Measurements from ENCODE around the gene MAST1. TPM values are rescaled to one million over a fixed set of nuclear protein-coding genes. Genes with fewer than 3 reads are reported as not detected.

MAST1 gene
- total RNA-seq, 1 experiment from 2014 or later, result 0.91 TPM

- BruUV-seq (replicated peaks), result no TSS peak
- no peaks in the 10 kb centered on the region for H3K9me3 Mint-ChIP-seq (ENCODE audit: unreplicated experiment)
- POLR2A ChIA-PET, result no interaction called here
- peaks cover 21% of the 10 kb centered on the region for H3K36me3 Mint-ChIP-seq (ENCODE audit: insufficient read depth, unreplicated experiment)
- Histone ChIP-seq H3K27me3 (replicated peaks; ENCODE audit: control insufficient read depth, insufficient read depth, low read length) (no peaks in the 10 kb centered on the region), H3K9me3 (no peaks in the 10 kb centered on the region), H3K4me3 (ENCODE audit: low read depth, low read length) (peak overlapping the region; percentile 83), H3K36me3 (ENCODE audit: control insufficient read depth, insufficient read depth, low read length) (no peaks in the 10 kb centered on the region; the same call in none of the 2 replicates), H3K4me1 (peaks cover 13% of the 10 kb centered on the region; the same call in 1 of the 2 replicates)
- CTCF ChIA-PET, result interaction anchor here (0.7 kb wide), 1 partner anchor 40 kb away, joined by 3 read pairs; no protein-coding TSS in a partner anchor
- no peaks in the 10 kb centered on the region for H3K27me3 Mint-ChIP-seq (ENCODE audit: insufficient read depth, unreplicated experiment)
- H3K27ac Mint-ChIP-seq (ENCODE audit: unreplicated experiment), result no peak overlapping the region
- intact Hi-C loops (cut with micrococcal nuclease; ENCODE audit: unreplicated experiment), result loop anchor here (5.0 kb wide), 1 partner anchor 37 kb away; the partner anchor contains the start of gene MAST1
- H3K4me1 Mint-ChIP-seq (ENCODE audit: low read depth, unreplicated experiment), result peaks cover 12% of the 10 kb centered on the region
- no peak for DNase-seq
- TF ChIP-seq CTCF (IDR thresholded peaks at IDR 0.05; ENCODE audit: insufficient read depth in 1 of 2, low read depth in 1 of 2, low read length in 1 of 2, severe bottlenecking in 1 of 2, unreplicated experiment in 1 of 2), result no peak
- no peak overlapping the region for H3K4me3 Mint-ChIP-seq (ENCODE audit: unreplicated experiment)
Measured at GRCh38 chr19:12799742-12800465, 38.4 kb upstream of the MAST1 start.

- no peak for DNase-seq
- H3K4me1 Mint-ChIP-seq (ENCODE audit: low read depth, unreplicated experiment), result peaks cover 12% of the 10 kb centered on the region
- Histone ChIP-seq H3K9me3 (no peaks in the 10 kb centered on the region), H3K4me1 (peaks cover 13% of the 10 kb centered on the region; the same call in 1 of the 2 replicates), H3K36me3 (ENCODE audit: control insufficient read depth, insufficient read depth, low read length) (no peaks in the 10 kb centered on the region; the same call in none of the 2 replicates), H3K27me3 (replicated peaks; ENCODE audit: control insufficient read depth, insufficient read depth, low read length) (no peaks in the 10 kb centered on the region), H3K4me3 (ENCODE audit: low read depth, low read length) (peak overlapping the region; percentile 83)
- ChIA-PET CTCF (interaction anchor here (0.7 kb wide), 2 partner anchors 9 to 34 kb away, joined by 3 read pairs; partner anchors contain the start of genes JUNB and RTBDN), POLR2A (no interaction called here)
- intact Hi-C loops (cut with micrococcal nuclease; ENCODE audit: unreplicated experiment), result loop anchor here (5.0 kb wide), 1 partner anchor 37 kb away; the partner anchor contains the start of gene MAST1
- H3K9me3 Mint-ChIP-seq (ENCODE audit: unreplicated experiment), result no peaks in the 10 kb centered on the region
- H3K36me3 Mint-ChIP-seq (ENCODE audit: insufficient read depth, unreplicated experiment), result peaks cover 21% of the 10 kb centered on the region
- no TSS peak for BruUV-seq (replicated peaks)
- no peak overlapping the region for H3K27ac Mint-ChIP-seq (ENCODE audit: unreplicated experiment)
- TF ChIP-seq CTCF (IDR thresholded peaks at IDR 0.05; ENCODE audit: insufficient read depth in 1 of 2, low read depth in 1 of 2, low read length in 1 of 2, severe bottlenecking in 1 of 2, unreplicated experiment in 1 of 2), result no peak
- H3K27me3 Mint-ChIP-seq (ENCODE audit: insufficient read depth, unreplicated experiment), result no peaks in the 10 kb centered on the region
- peak overlapping the region; percentile 87 for H3K4me3 Mint-ChIP-seq (ENCODE audit: unreplicated experiment)
Measured at GRCh38 chr19:12800466-12800770, 37.9 kb upstream of the MAST1 start.

- intact Hi-C loops (cut with micrococcal nuclease; ENCODE audit: unreplicated experiment), result loop anchor here (5.0 kb wide), 1 partner anchor 36 kb away; the partner anchor contains the start of gene MAST1
- peak in 1 of 2 experiments; percentile 25 for DNase-seq
- Histone ChIP-seq H3K9me3 (no peaks in the 10 kb centered on the region), H3K27me3 (replicated peaks; ENCODE audit: control insufficient read depth, insufficient read depth, low read length) (no peaks in the 10 kb centered on the region), H3K4me1 (peaks cover 10% of the 10 kb centered on the region), H3K36me3 (ENCODE audit: control insufficient read depth, insufficient read depth, low read length) (no peaks in the 10 kb centered on the region; the same call in none of the 2 replicates), H3K4me3 (ENCODE audit: low read depth, low read length) (peak overlapping the region; percentile 83)
- Mint-ChIP-seq H3K27ac (ENCODE audit: unreplicated experiment) (peak overlapping the region; percentile 25), H3K4me1 (ENCODE audit: low read depth, unreplicated experiment) (peaks cover 12% of the 10 kb centered on the region), H3K4me3 (ENCODE audit: unreplicated experiment) (peak overlapping the region; percentile 87), H3K36me3 (ENCODE audit: insufficient read depth, unreplicated experiment) (peaks cover 23% of the 10 kb centered on the region), H3K9me3 (ENCODE audit: unreplicated experiment) (no peaks in the 10 kb centered on the region), H3K27me3 (ENCODE audit: insufficient read depth, unreplicated experiment) (no peaks in the 10 kb centered on the region)
- BruUV-seq (replicated peaks), result no TSS peak
- ChIA-PET POLR2A (no interaction called here), CTCF (interaction anchor here (0.7 kb wide), 2 partner anchors 9 to 33 kb away, joined by 3 read pairs; partner anchors contain the start of genes JUNB and RTBDN)
- no peak for TF ChIP-seq CTCF (IDR thresholded peaks at IDR 0.05; ENCODE audit: insufficient read depth in 1 of 2, low read depth in 1 of 2, low read length in 1 of 2, severe bottlenecking in 1 of 2, unreplicated experiment in 1 of 2)
Measured at GRCh38 chr19:12800923-12801465, 37.3 kb upstream of the MAST1 start.
